GM20431 (cell line): Measurements from ENCODE around the gene THSD1.
"Not testable (repeated sequence)": the region's sequence is repeated elsewhere in the genome, so short reads cannot be mapped to it uniquely, and the experiment has no call there.

Experiments
- in situ Hi-C: fragments of 300-500 bp; cut with MseI, MboI; formaldehyde crosslinking; loops from one replicate; pipeline ENCODE4 v1.15.0; 2020; ENCODE audit warnings: low sequenced_read_pairs; ENCODE audit not compliant: unreplicated experiment

The THSD1 gene

DNA sequence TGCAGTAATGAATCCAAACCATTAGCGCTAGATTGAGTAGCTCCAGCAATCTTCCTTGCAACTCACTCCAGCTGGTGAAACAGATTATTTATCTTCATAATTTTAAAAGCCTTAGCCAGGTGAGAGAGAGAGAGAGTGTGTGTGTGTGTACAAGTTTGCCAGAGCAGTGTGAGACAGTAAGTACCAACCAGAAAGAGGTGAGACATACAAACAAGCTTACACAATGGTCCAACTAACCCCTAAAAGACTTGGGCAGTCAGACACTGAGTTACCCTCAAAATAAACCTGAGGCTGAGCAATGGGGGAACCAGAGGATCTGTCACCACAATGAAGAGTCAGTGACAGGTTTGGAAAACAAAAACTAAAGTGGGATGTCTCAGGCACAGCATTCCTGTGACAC is 8.1 kb upstream of the THSD1 start:
- in situ Hi-C loops: no loop called here

- in situ Hi-C loops: no loop called here
Observed at GRCh38 chr13:52412128-52412527, 6.2 kb upstream of the THSD1 start.

- in situ Hi-C loops: no loop called here
Observed at GRCh38 chr13:52411629-52412028, 5.7 kb upstream of the THSD1 start.

DNA sequence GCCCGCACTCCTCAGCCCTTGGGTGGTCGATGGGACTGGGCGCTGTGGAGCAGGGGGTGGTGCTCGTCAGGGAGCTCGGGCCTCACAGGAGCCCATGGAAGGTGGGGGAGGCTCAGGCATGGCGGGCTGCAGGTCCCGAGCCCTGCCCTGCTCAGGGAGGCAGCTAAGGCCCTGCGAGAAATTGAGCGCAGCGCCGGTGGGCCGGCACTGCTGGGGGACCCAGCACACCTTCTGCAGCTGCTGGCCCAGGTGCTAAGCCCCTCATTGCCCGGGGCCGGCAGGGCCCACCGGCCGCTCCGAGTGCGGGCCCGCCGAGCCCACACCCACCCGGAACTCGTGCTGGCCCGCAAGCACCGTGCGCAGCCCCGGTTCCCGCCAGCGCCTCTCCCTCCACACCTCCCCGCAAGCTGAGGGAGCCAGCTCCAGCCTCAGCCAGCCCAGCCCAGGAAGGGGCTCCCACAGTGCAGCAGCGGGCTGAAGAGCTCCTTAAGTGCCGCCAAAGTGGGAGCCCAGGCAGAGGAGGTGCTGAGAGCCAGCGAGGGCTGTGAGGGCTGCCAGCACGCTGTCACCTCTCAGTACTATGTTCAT is 2.2 kb upstream of the THSD1 start:
- in situ Hi-C loops: not testable (repeated sequence)

GRCh38 chr13:52407436-52407835 is 1.5 kb upstream of the THSD1 start:
- in situ Hi-C loops: not testable (repeated sequence)

GRCh38 chr13:52406629-52407028 is 657 bp upstream of the THSD1 start:
- in situ Hi-C loops: no loop called here

DNA sequence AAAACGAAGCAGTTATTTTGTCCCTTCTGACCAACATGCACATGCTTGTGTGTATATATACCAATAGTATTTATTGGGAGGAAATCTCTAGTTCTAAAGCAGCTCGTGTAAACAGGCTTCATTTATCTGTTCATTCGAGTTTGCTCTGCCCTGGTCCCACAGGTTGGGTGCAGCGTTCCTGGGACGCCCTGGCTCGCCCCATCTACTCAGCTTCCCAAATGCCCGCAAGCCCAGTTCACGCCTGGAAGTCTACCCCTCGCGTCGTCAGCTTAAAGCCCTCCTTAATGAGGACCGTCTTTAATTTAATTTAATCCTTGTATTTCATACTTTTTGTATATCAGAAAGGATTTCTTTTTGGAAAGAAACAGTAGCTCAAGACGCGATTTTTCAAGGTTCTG is 604 bp downstream of the THSD1 start:
- in situ Hi-C loops: no loop called here

GRCh38 chr13:52399708-52400107 is 6.3 kb downstream of the THSD1 start:
- in situ Hi-C loops: no loop called here

GRCh38 chr13:52399046-52399445 is 6.9 kb downstream of the THSD1 start:
- in situ Hi-C loops: no loop called here

DNA sequence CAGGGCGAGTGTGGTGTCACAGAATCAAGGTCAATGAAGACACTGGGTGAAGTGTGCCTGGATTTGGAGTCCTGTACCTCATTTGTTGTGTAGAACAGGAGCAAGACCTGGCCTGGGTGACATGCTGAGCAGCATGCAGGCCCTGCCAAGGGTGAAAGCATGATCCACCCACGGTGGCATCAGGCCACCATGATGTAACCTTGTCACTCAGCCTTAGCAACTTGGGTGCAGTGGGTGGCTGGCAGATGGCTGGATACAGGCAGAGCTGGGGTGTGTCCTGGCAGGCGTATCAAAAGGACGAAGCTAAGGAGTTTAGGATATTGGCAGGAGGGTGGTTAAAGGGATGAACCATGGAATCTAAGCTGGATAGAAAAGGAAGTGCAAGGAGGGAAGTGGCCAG is 10.3 kb downstream of the THSD1 start:
- in situ Hi-C loops: no loop called here

GRCh38 chr13:52394586-52394985 is 11.4 kb downstream of the THSD1 start:
- in situ Hi-C loops: no loop called here

DNA sequence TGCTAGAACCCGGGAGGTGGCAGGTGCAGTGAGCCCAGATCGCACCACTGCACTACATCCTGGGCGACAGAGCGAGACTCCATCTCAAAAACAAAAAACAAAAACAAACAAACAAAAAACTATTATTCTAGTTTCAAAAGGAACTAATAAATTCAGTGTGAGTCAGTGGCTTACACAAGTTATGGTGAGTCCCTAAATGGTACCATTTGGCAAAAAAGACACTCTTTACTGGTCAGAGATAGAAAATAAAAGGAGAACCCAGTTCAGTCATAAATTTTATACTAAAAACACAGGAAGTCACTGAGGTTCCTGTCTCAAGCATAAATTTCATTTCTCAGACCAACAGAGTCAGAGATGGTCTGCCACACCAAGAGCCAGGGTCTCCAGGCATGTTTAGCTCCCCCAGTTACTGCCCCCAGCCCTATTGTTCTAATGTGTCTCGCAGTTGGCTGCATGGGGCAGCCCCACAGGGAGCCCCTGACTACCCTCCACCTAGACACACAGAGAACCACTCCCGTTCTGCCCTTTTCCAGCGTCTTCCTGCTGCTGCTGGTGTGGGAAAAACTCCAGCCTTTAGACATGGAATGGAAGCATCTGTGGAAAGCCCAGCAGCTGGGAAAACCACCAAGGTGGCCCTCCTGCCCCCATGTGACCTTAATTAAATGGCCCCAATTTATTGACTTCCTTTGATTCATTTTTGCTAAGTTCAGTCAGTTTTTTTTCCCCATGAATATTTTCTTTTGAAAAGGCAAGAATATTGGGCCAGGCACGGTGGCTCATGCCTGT is 12.2 kb downstream of the THSD1 start:
- in situ Hi-C loops: no loop called here

GRCh38 chr13:52387721-52388120 is 18.3 kb downstream of the THSD1 start:
- in situ Hi-C loops: no loop called here

DNA sequence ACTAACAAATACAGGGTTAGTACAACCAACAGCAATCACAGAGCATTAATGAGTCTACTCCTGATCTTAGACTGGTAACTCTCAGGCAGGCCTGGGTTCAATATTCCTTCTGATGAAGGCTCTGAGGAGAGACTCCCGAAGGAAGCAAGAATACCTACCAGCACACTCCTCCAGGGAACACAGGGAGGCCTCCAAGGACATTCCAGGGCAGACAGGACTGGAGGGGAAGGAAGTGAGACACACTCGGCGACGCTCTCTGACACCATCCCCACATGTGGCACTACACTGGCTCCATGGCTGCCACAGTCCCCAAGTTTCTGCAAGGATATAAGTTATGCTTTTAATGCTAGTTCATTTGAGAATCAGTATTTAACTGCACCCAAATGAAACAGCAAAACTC is 20.1 kb downstream of the THSD1 start:
- in situ Hi-C loops: no loop called here

- in situ Hi-C loops: no loop called here
Observed at GRCh38 chr13:52383366-52383765, 22.6 kb downstream of the THSD1 start.

- in situ Hi-C loops: no loop called here
Observed at GRCh38 chr13:52378312-52378711, 27.7 kb downstream of the THSD1 start.

GRCh38 chr13:52377898-52378297 is 28.1 kb downstream of the THSD1 start:
- in situ Hi-C loops: no loop called here

DNA sequence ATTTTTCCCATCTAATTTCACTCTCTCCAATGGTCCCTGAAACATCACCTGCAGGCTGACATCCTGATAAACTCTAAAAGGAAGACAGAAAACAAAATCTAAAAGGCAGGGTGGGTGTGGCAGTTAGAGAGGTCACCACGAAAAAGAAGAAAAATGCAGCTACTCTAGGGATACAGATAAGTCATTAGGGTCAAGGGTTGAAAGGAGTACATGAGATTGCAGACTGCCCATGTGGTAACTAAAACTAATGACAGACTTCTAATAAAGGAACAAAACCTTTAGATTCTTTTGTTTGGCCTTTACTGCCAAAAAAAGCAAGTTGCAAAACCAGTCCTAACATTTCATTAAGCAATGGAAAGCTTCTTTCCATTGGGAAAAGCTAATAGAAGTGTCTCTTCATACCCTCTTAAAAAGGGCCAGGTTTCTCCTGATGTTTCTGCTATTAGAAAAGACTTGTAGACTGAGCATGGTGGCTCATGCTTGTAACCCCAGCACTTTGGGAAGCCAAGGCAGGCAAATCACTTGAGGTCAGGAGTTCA is 31.0 kb downstream of the THSD1 start:
- in situ Hi-C loops: no loop called here

GRCh38 chr13:52374389-52374788 is 31.6 kb downstream of the THSD1 start:
- in situ Hi-C loops: no loop called here

DNA sequence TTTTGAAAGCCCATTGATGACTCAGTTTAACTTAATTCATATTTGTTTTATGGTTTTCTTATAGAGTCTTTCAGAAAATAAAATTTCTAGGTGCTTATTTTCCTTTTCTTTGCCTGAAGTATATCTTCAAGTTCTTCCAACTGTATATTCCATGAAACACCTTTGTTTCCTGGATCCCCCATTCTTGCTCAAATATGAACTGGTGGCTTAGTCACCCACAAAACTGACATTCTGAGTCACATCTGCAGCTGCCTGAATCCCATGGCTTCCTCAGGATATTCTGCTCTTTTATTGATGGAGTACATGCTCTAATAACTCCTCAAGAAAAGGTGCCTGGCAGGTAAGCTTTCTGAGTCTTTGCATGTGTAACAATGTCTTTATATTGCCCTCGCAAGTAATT is 32.7 kb downstream of the THSD1 start:
- in situ Hi-C loops: not testable (repeated sequence)

- in situ Hi-C loops: no loop called here
Observed at GRCh38 chr13:52371736-52372247, 34.2 kb downstream of the THSD1 start.
